ENCODE results near the gene FUBP3.

FUBP3 gene

DNA sequence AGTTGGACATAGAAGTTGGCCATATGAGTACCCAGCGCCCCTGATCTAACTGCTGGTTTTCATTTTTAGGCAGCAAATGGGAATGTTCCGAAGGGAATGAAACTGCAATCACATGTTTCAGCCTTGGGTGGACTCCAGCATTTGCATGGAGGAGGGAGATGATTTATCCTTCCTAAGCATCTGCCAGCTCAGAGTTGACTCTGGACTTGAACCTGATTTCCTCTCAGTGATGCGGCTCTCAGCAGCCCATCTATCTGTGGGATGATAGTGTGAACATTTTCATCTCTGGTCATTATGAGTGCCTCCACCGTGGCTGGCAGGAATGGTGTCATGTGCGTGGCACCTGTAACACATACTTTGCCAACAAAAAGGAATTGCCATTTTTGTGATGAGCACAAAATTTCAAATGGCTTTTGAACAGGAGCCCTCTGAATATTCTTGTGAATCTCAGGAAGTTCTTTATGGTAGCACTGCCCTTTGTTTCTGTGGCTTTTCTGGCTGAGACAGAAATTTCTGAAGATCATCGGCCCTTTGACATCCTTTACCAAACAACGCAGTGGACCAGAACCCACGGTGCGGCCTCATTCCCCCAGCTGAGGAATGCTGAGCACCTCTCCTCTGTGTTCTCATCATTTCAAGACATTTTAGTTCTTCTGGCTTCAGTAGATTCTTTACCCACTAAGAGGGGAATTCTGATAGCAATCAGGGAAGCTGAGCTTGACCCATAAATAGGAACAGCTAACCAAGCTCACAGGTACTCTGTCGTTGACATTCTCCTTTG lies 28.5 kb downstream of the FUBP3 start:
- no peak for DNase-seq (ENCODE audit: low spot score)

DNA sequence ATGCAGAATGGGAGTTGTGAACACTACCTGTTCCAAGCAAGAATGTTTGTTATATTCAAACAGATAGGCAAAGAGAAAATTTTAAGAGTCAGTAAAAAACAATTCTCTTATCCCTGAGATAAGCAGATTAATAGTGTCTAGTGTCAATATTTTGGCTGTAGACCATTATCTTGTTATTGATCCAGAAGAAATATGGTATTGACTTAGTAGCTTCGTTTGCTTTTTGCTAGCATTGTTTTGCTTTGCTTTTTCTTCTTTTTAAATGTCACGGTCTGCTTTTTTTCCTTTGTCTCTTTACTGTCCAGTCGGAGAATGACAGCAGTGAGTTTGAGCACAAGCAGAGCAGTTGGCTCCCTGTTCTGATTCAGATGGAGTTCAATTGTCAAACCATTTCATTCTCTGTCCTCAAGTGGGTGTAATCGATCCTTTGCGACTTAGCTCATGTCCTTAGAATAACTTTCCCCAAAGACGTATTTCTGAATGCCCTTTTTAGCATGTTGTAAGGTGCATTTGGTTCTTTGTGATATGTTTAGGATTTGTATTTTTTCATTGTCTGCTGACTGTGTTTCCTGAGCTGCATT lies 29.3 kb downstream of the FUBP3 start:
- DNase-seq (ENCODE audit: low spot score), result no peak

DNA sequence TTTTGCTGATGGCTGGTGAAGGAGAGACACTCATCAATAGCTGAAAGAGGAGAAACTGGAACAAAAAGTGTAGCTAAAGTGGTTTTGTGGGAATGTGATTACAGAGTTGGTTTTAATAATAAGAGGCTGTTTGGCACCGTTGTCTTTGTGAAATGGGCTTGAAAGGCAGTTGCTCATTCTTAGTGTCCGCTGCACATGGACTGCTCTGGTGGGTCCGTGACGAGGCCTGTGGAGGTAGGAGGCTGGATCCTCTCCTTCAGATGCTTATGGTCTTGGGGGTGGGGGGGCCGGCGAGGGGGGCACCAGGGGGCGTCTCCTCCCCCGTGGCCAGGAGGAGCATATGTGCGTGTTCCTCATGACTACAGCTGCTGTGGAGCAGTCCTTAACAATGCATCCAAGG lies 29.8 kb downstream of the FUBP3 start:
- no peak for DNase-seq (ENCODE audit: low spot score)

DNA sequence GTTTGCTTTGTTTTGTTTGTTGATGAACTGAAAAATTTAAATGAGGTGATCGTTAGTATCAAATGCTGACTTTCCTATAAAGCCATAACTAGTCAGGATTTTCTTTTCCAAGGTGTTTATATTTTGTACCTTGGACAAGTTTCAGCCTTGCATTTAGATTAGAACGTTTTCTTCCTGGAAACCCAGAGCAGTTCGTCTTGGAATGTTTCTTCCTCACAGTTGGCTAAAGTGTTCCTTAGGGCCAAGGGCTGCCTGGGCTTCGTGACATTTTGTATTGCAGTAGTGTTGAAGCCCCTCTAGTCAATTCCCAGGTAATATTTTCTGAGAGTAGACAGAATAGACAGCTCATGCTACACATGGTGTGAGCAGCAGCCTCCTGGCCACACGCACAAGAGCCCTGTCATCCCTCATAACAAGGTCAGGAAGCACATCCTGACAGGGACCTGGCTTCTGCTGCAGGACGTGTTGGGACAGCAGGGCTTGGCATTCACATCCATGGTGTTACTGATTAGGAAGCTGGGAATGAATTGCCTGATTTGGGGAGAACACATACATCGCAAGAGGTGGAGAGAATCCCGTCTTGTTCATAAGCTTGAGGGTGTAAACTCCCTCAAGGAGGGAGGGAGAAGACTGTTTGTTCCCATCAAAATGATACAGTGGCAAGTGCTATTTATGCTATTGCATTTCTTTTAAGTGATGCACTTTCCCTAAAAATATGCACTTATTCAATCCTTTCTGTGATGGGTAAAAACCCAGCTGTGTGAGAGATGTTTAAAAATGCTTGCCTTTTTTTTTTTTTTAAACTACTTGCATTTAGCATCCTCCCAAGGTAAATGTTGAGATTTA lies 31.7 kb downstream of the FUBP3 start:
- no peak for DNase-seq (ENCODE audit: low spot score)

DNA sequence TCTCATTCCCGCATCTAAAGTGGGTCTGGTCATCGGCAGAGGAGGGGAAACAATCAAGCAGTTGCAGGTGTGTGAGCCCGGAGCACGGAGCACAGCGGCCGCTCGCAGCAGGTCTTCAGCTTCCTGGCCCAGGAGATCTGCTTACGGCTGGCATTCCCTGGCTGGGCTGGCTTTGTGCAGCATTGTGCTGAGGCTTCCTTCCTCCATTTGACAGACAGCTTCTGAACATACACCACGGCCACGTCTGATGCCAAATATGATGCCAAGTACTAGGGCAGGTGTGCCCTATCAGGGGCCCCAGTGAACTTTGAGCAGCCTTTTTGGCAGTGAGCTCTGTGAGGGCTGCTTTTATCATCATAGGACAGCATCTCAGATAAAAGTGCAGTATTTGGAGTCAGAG lies 37.1 kb downstream of the FUBP3 start:
- DNase-seq (ENCODE audit: low spot score), result no peak

DNA sequence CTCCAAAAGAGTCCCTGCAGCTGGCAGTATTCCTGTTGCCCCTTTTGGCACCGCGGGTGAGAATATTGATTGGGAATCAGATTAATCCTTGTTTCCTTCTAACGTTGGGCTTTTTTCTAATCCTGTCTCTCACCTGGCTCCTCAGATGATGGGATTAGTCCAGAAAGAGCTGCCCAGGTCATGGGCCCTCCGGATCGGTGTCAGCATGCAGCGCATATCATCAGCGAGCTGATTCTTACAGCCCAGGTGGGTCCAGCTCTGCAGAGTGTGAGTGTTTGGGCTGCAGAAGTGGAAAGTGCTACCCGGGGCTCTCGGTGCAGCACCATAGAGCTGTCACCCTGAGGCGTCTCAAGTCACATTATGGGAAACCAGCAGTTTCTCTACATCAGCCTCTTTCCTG lies 44.1 kb downstream of the FUBP3 start:
- no peak for DNase-seq (ENCODE audit: low spot score)

DNA sequence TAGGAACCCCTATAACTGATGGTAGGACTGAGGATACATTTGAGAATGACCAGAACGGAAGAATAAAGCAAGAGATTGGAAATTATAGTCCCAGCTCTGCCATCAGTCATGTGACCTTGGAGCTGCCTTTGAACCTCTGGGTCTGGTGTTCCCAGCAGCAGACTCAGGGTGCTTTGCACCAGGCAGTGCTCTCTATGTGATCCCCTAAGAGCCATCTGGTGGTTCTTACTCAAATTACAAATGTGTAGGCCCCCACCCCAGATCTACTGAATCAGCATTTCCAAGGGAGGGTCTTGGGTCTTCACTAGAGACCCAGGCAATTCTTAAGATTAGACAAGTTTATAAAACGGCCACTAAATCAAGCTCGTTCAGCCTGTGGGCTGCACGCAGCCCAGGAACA lies 44.8 kb downstream of the FUBP3 start:
- DNase-seq (ENCODE audit: low spot score), result no peak

DNA sequence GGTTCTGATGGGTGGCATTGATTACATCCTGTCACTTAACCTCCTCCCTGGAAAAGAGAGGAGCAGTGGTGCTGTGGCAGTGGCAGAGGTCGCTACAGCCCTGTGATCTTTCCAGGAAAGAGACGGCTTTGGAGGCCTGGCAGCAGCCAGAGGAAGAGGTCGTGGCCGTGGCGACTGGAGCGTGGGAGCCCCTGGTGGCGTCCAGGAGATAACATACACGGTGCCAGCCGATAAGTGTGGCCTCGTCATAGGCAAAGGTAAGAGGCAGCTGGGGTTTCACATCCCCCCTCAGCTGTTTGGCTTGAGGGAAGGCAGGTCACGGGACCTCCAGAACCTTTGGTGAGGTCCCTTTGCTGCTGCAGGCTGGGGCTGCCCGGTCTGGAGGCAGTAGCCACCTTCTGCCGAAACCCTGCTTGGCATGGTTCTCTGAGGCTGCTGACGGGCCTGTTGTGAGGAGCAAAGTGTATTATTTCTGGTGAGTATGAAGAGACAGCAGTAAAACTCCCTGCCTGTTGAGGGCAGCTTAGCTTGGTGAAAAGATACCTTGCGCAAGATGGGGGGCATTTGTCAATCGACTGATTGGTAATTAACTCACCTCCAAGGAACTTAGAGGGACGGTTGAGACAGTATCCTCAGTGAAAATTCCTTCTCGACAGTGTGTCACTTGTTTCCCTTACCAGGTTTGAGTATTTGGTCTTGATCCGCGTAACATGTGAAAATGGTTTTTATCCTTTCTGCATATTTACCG lies 47.0 kb downstream of the FUBP3 start:
- no peak for DNase-seq (ENCODE audit: low spot score)

DNA sequence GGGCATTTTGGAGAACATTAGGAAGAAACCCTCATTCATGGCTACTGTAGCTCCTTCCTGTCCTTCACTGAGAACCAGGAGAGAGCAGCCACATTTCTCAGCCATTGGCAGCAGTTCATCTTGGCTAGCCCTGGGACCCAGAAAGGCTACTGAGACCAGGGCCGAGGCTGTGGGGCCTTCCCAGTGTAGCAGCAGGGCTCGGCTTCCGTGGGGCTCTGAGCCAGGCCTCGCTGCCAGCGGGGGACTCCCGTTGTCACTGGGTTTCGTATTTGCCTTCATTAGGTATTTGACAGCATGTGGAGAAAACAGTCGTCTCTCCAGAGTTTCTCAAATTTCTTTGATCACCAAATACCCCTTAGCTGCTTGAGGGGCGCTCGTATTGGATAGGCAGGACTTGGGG lies 47.7 kb downstream of the FUBP3 start:
- DNase-seq (ENCODE audit: low spot score), result peak; percentile 10

DNA sequence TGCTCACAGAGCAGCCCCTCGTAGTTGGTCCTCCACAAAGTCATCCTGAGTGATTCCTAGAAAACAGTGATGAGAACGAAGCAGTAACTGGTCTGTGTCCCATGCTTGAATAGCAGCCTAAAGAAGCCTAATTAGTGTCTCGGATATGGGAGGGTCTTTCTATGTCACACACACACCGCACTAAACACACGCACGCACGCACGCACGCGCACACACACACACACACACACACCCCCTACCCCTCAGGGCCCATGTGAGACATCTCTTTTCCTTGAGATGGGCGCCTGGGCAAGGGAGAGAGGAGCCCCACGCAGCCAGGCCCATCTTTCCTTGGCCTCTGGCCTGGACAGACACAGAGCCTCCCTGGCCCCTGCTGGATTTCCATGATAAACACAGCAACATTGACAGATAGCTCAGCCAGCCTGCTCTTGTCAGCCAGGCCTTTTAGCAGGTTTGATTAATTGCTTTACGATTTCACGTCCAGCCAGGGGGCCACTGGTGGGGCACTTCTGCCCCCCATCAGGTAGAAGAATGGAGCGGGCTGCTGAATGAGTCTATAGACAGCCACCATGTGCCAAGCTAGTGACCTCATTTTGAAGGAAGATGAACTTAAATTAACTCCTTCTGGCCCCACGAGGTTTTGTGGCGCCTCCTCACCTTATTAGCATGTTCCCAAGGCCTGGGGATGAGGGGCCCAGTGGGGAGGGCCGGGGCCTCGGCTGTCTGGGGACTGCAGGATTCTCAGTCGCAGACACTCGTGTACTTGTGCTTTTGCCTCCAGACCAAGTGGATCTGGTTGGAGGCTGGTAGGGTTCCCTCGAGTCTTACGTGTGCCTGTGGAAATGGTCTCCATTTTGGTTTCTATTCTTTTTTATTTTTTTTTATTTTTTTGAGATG lies 48.8 kb downstream of the FUBP3 start:
- no peak for DNase-seq (ENCODE audit: low spot score)

DNA sequence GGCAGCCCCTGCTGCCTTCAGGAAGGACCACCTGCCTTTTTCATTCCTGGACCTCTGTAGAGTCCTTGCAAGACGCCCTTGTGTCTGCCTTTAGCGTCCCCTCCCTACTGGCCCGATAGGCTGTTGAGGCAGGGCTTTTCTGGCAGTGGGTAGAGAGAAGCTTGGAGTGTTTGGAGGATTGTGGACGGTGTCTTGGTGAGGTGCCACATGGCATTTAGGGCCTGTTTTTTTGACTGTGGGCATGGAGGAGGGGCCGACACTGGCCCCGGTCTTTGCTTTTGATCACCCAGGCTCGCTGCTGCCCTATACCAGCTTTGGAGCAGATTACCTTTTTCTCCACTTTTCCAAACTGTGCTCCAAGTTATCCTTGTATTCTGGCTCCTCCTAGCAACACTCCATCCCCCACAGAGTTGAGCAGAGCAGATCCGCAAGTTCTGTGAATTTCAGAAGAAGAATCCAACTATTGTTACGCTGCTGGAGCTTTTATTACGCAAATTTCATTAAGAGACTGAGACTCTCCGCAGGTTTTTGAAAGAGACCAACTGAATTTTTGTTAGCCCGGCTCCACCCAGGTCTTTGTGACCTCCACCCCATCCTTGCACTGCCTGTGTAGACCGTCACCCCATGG lies 50.2 kb downstream of the FUBP3 start:
- peak; percentile 17 for DNase-seq (ENCODE audit: low spot score)

DNA sequence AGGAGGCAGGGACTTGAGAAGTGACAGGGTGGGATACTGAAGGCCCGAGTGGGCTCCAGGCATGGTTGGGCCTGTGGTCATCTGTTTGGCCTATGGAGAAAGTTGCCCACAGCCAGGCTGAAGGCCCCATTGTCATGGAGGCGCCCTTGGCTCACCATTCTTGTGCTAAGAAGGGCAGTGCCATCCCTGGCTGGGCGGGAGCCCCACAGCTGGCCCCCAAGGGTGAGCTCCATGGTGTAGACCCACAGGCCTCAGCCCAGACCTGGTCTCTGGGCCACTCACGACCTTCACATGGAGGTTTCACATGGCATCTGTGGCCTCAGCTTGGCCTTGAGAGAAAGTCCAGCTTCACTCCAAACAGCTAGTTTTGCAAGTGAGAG lies 50.7 kb downstream of the FUBP3 start:
- DNase-seq (ENCODE audit: low spot score), result no peak

DNA sequence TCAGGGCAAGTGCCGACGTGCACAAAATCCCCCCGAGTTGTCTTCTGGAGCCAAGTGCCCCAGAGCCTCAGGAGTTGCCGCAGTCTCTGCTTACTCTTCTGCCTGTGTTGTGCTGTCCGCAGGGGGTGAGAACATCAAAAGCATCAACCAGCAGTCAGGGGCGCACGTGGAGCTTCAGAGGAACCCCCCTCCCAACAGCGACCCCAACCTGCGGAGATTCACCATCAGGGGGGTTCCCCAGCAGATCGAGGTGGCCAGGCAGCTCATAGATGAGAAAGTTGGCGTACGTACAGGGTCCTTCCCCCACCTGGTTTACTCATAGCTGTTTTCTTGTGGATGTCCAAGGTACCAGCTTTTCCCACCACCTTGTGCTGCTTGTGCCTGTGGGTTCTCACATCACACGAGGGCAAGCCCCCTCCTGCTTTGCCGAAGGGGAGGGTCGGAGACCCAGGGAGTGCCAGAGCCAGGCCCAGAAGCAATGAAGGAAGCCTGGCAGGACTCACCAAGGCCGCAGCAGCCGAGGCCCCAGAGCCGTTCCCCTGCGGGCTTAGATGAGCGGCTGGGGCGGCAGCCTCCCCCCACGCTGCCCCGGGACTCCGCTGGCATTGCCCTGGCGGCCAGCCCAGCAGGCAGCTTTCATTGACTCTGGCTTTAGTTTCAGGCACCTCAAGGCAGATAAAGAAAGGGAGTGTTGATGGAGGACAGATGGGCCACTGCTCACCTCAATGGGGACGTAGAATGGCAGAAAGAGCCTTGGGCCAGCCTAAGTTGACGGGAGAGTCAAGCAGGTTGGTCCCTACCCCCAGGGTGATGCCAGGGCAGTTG lies 51.3 kb downstream of the FUBP3 start:
- no peak for DNase-seq (ENCODE audit: low spot score)

DNA sequence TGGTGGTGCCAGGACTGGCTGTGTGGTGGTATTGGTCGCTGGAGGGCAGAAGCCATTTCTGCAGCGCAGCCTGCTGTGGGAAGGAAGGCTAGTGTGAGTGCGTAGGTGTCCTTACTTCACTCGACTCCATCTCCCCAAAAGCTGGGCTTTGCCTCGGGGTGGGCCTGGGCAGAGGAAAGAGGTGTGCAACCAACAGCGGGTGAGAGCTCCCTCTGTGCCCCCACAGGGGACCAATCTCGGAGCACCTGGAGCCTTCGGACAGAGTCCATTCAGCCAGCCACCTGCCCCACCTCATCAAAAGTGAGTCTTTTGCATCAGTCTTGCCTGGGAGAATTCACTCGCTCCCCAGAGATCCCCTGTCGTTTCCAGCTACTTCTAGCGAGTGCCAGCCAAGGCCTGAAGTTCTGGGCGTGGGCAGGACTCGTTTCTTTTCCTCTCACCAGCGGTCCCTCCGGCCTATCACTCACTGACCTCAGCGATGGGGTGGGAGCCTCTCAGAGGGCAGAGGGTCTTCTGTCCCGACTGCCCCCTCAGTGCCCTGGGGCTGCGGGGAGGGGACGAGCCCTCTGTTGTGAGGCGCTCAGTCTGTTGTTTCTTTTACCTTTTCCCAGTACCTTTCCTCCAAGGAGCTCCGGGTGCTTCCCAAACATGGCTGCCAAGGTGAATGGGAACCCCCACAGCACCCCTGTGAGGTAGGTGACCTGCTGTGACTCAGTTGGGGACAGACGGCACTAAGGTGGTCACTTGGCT lies 52.1 kb downstream of the FUBP3 start:
- DNase-seq (ENCODE audit: low spot score), result no peak

DNA sequence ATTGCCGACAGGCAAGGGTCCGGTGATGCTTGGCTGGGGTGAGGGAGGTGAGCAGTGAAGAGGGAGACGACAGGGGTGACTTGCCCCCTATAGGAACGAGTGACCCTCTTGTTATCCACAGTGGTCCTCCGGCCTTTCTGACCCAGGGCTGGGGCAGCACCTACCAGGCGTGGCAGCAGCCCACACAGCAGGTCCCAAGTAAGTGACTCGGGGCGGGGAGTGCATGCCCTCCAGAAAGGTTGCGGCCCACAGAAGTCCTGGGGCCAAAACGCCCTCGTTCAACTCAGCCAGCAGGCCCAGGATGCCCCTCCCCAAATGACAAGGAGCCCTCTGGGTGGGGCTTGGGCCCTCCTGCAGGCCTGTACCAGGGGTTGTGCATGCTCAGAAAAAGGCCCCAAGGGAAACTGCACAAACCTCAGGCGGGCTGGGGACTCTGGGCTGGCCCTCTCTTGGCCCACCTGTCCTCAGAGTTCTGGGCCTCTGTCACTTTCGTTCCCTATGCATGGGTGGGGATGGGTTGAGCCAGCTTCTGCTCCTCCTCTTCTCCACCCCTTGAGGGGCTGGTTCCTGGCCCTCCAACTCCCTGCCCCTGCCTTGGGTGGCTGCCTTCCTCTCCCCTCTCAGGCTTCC lies 52.8 kb downstream of the FUBP3 start:
- DNase-seq (ENCODE audit: low spot score), result no peak

DNA sequence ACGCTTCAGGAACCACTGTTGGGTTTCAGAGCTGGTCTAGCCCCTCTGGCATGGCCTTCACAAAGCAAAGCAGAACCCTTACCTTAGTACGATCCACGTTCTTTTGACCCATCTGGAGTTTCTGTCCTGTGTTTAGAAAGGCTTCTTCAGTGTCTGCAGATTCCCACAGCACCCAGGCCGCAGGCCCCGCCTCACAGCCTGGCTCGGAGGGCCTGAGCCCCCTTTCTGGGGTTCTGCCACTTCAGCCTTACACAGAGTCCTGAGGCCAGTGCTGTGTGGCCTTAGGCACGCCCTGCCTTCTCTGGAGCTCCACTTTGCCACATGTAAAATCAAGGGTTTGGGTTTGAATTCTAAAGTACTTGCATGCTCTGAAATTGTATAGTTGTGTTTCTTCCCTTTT lies 53.5 kb downstream of the FUBP3 start:
- no peak for DNase-seq (ENCODE audit: low spot score)

DNA sequence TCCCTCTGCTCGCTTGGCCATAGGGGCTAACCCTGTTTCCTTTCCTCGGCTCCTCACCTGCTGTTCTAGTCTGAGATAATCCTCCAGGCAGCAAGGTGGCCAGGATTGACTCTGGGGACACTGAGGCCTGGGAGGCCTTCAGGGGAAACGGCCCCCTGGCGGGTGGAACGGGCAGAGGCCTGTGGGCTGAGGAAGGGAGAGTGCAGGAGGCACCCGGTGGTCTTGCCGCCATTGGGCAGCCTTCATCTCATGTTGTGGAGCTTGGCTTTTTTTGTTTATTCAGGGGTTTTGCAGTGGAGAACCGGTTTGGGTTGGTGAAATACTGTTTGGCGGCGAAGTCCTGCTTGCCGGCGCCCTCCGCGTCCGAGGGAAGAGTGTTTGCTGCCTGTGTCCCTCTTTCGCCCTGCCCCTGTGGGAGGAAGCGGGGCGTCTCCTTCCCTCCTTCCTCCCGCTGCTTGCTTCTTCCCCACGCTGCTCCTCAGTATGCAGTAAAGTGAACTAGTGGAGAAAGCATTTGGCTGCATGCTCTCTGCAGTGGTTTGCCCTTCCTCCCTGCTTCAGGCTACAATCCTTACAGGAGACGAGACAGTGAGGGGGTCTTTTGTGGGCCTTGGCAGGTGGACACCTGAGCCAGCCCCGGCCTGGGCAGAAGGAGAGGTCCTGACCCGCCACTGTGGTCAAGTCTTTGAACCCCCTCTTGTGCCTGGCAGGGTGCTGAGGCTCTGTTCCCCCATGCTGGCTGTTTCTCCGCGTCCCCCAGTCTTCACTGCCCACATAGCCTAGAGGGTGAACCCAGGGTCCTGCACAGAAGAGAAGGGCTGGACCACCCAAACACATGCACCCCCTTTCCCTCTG lies 54.2 kb downstream of the FUBP3 start:
- DNase-seq (ENCODE audit: low spot score), result no peak
